Measurements from ENCODE around the gene IL36B.

The IL36B gene

GRCh38 chr2:113053666-113054065 lies 999 bp upstream of the IL36B start:
- DNase-seq (ENCODE audit: low spot score), result no peak

GRCh38 chr2:113050921-113051895 lies 1.5 kb downstream of the IL36B start:
- no peak for DNase-seq (ENCODE audit: low spot score)

- no peak for DNase-seq (ENCODE audit: low spot score)
These were observed 6.2 kb downstream of the IL36B start for GRCh38 chr2:113046465-113046864.

GRCh38 chr2:113041871-113042270 lies 10.8 kb downstream of the IL36B start:
- DNase-seq (ENCODE audit: low spot score), result no peak

GRCh38 chr2:113039719-113040118 lies 12.9 kb downstream of the IL36B start:
- DNase-seq (ENCODE audit: low spot score), result no peak

- DNase-seq (ENCODE audit: low spot score), result no peak
These were observed 13.5 kb downstream of the IL36B start for GRCh38 chr2:113039158-113039557.

- no peak for DNase-seq (ENCODE audit: low spot score)
These were observed 14.4 kb downstream of the IL36B start for GRCh38 chr2:113038291-113038690.

GRCh38 chr2:113036763-113037162 lies 15.9 kb downstream of the IL36B start:
- DNase-seq (ENCODE audit: low spot score), result no peak

GRCh38 chr2:113034016-113034415 lies 18.7 kb downstream of the IL36B start:
- DNase-seq (ENCODE audit: low spot score), result no peak

- DNase-seq (ENCODE audit: low spot score), result no peak
These were observed 19.9 kb downstream of the IL36B start for GRCh38 chr2:113032737-113033136.

GRCh38 chr2:113028112-113028511 lies 24.6 kb downstream of the IL36B start:
- DNase-seq (ENCODE audit: low spot score), result no peak

- DNase-seq (ENCODE audit: low spot score), result no peak
These were observed 25.0 kb downstream of the IL36B start for GRCh38 chr2:113027691-113028090.

GRCh38 chr2:113025737-113026136 lies 26.9 kb downstream of the IL36B start:
- no peak for DNase-seq (ENCODE audit: low spot score)

- no peak for DNase-seq (ENCODE audit: low spot score)
These were observed 27.9 kb downstream of the IL36B start for GRCh38 chr2:113024764-113025163.

- DNase-seq (ENCODE audit: low spot score), result no peak
These were observed 31.4 kb downstream of the IL36B start for GRCh38 chr2:113021312-113021711.

- DNase-seq (ENCODE audit: low spot score), result no peak
These were observed 34.2 kb downstream of the IL36B start for GRCh38 chr2:113018509-113018908.

- DNase-seq (ENCODE audit: low spot score), result no peak
These were observed 37.0 kb downstream of the IL36B start for GRCh38 chr2:113015655-113016054.

- DNase-seq (ENCODE audit: low spot score), result no peak
These were observed 37.6 kb downstream of the IL36B start for GRCh38 chr2:113015042-113015441.

GRCh38 chr2:113014067-113014466 lies 38.6 kb downstream of the IL36B start:
- DNase-seq (ENCODE audit: low spot score), result no peak

- no peak for DNase-seq (ENCODE audit: low spot score)
These were observed 39.4 kb downstream of the IL36B start for GRCh38 chr2:113013336-113013661.

GRCh38 chr2:113012436-113013335 lies 40.0 kb downstream of the IL36B start:
- no peak for DNase-seq (ENCODE audit: low spot score)

GRCh38 chr2:113011108-113011507 lies 41.6 kb downstream of the IL36B start:
- DNase-seq (ENCODE audit: low spot score), result no peak

GRCh38 chr2:113010088-113010487 lies 42.6 kb downstream of the IL36B start:
- DNase-seq (ENCODE audit: low spot score), result no peak

Data from CD4-positive, alpha-beta T cell treated with Interleukin-2 at 100 ng/mL for 4 hours (primary cell).